HG02763 (cell line): ENCODE measurements around the gene ARPP21.

ENCODE experiments used
- ATAC-seq: cut with Tn5 transposase; IDR thresholded peaks from one replicate; pipeline ENCODE4 v1.9.1; 2021; ENCODE audit warnings: mild to moderate bottlenecking, moderate library complexity; ENCODE audit not compliant: unreplicated experiment

ARPP21 gene

GRCh38 chr3:35674451-35675109 is 35.3 kb downstream of the ARPP21 start:
- no peak for ATAC-seq

- no peak for ATAC-seq
Measured at GRCh38 chr3:35675206-35675605, 35.9 kb downstream of the ARPP21 start.

GRCh38 chr3:35675621-35676020 is 36.3 kb downstream of the ARPP21 start:
- ATAC-seq, result no peak

- ATAC-seq, result no peak
Measured at GRCh38 chr3:35677797-35678196, 38.5 kb downstream of the ARPP21 start.

- ATAC-seq, result no peak
Measured at GRCh38 chr3:35678643-35679161, 39.4 kb downstream of the ARPP21 start.

GRCh38 chr3:35679409-35680080 is 40.2 kb downstream of the ARPP21 start:
- no peak for ATAC-seq

GRCh38 chr3:35680866-35681650 is 41.7 kb downstream of the ARPP21 start:
- ATAC-seq, result no peak

- ATAC-seq, result no peak
Measured at GRCh38 chr3:35685153-35685552, 45.8 kb downstream of the ARPP21 start.

GRCh38 chr3:35688826-35689225 is 49.5 kb downstream of the ARPP21 start:
- ATAC-seq, result no peak

GRCh38 chr3:35690271-35690670 is 50.9 kb downstream of the ARPP21 start:
- no peak for ATAC-seq

GRCh38 chr3:35705904-35706303 is 66.6 kb downstream of the ARPP21 start:
- ATAC-seq, result no peak

GRCh38 chr3:35707904-35708303 is 68.6 kb downstream of the ARPP21 start:
- no peak for ATAC-seq

GRCh38 chr3:35708394-35709271 is 69.3 kb downstream of the ARPP21 start:
- ATAC-seq, result no peak

GRCh38 chr3:35709691-35710090 is 70.4 kb downstream of the ARPP21 start:
- ATAC-seq, result no peak

GRCh38 chr3:35710554-35710953 is 71.2 kb downstream of the ARPP21 start:
- no peak for ATAC-seq

- ATAC-seq, result no peak
Measured at GRCh38 chr3:35718921-35719320, 79.6 kb downstream of the ARPP21 start.

GRCh38 chr3:35721628-35722027 is 82.3 kb downstream of the ARPP21 start:
- no peak for ATAC-seq

GRCh38 chr3:35722902-35723301 is 83.6 kb downstream of the ARPP21 start:
- no peak for ATAC-seq

- ATAC-seq, result no peak
Measured at GRCh38 chr3:35723480-35724097, 84.3 kb downstream of the ARPP21 start.

- no peak for ATAC-seq
Measured at GRCh38 chr3:35724106-35724505, 84.8 kb downstream of the ARPP21 start.
